ENCODE data around the gene HNRNPM.
A peak's percentile ranks its signal among the peaks of the same experiment; 100 is the strongest.
"Not testable (repeated sequence)": the region's sequence is repeated elsewhere in the genome, so short reads cannot be mapped to it uniquely, and the experiment has no call there.

Gene HNRNPM

DNA sequence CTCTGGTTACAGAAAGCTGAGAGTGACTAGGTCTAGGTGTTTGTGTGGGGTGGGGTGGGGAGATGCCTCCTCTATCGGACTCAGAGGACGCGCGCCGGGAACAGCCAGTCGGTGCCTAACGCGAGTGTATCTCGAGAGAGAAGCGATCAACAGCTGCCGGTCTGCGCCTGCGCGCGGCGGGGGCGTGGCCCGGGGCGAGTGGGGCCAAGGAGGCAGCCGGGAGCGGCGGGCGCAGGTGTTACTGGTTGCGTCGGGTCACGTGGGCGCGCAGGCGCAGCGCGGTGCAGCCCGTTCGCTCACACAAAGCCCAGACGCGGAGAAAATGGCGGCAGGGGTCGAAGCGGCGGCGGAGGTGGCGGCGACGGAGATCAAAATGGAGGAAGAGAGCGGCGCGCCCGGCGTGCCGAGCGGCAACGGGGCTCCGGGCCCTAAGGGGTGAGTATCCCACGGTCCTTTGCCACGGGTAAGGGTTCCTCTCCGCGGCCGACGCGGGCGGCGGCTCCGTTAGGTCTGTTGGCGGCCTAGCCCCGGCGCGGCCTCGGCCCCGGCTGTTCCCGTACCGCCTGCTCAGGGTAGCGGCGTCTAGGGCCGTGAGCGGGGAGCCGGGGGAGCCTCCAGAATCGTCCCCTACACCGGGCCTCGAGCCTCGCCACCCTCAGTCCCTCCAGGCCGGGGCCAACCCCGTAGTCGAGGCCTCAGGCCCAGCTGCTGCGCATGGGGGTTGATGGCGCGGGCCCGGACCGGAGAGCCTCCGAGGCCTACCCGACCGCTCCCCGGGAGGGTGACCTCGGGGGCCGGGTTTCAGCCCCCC, at the start of gene HNRNPM:
TSS of gene HNRNPM (plus strand) at position 299 of the 811 bp plus-strand sequence. CDS start at position 323, 24 bp downstream.
- peak; percentile 96 for DNase-seq

DNA sequence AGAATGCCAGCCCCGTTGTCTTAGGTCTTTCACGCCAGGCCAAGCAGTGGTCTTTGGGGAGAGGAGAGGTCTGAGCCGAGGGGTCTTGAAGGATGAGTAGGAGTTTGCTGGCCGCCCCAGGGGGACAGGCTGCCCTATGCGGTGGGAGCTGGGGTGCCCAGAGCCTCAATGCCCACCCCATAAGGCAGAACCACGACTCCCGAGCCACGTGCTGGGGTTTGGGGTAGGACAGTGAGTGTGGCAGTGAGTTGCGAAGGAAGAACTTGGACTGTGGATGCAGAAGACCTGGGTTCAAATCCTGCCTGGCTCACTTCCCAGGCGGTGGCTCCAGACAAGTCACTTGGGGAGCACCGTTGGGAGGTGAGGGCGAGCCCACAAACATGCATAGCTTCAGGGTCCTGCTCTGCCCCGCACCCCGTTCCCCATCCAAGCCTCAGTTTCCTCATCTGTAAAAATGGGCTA, 49.1 kb upstream of the HNRNPM start:
- no peak for DNase-seq

- no peak for DNase-seq
Observed at GRCh38 chr19:8396185-8396562, 48.6 kb upstream of the HNRNPM start.

- DNase-seq: peak; percentile 35 to 67
Observed at GRCh38 chr19:8396563-8397203, 48.1 kb upstream of the HNRNPM start.

DNA sequence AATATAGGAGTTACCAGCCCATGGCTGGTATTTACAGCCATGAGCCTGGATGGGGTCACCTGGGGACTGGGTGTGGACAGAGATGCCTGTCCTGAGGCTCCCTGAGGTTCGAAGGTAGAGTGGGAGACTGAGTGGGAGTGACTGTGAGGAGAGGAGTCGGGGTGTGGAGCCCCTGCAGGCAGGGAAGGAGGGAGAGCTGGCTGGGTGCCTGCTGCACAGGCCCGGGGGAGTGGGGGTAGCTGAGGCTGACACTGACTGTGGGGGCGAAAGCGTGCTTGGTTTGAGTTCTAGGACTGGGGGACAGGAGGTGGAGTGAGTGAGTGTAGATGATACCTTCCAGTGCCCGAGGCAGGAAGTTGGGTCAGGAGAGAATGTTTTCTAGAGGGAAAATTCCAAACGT, 47.5 kb upstream of the HNRNPM start:
- DNase-seq: no peak

DNA sequence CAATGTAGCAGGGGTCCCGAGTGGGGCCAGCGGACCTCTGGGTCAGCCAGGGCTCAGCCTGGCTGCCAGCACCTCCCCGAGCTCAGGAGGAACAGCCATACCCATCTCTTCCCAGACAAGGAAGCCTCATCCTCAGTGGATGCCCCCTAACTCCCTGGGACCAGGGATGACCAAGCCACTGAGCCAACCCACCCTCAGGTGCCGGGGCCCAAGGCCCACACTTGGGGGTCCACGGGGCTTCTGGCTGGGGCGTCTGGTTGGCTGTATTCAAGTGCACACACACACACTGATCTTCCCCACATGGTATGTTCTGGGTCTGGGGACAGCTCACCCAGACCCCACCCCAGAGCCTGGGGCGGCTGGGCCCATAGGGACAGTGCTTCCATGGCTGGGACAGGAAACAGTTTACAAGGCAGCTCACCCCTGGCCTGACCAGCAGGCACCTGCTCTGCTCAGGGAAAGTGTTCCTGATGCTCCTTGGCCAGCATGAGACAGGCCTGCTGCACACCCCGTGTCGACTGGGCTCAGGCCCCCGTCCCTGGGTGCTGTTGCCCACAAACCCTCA, 46.9 kb upstream of the HNRNPM start:
- DNase-seq: no peak

- no peak for DNase-seq
Observed at GRCh38 chr19:8398311-8398771, 46.4 kb upstream of the HNRNPM start.

DNA sequence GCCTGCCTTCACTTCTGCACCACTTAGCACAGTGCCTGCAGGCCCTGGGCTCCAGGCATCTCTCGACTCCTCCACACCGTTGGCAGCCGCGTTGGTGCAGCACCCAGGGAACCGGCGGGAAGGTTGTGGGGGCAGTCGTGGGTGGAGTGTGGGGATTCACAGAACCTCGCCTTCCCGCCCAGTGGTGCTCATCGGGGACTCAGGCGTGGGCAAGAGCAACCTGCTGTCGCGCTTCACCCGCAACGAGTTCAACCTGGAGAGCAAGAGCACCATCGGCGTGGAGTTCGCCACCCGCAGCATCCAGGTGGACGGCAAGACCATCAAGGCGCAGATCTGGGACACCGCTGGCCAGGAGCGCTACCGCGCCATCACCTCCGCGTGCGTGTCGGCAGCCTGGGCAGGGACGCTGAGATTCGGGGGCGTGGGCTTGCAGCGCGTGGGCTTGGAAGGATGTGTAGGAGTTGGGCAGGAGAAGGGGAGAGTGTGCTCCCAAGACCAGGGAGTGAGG, 45.0 kb upstream of the HNRNPM start:
- DNase-seq: no peak

DNA sequence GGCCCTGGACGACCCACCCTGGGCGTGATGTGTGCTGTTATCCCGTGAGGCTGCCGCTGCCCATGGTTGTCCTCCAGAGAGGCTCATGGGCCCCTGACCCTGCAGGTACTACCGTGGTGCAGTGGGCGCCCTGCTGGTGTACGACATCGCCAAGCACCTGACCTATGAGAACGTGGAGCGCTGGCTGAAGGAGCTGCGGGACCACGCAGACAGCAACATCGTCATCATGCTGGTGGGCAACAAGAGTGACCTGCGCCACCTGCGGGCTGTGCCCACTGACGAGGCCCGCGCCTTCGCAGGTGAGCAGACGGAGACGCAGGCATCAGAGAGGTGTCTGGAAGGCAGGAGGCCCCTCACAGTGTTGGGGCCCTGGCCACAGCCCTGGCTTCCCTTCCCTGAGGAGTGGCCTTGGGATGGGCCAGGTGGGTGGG, 42.8 kb upstream of the HNRNPM start:
- no peak for DNase-seq

DNA sequence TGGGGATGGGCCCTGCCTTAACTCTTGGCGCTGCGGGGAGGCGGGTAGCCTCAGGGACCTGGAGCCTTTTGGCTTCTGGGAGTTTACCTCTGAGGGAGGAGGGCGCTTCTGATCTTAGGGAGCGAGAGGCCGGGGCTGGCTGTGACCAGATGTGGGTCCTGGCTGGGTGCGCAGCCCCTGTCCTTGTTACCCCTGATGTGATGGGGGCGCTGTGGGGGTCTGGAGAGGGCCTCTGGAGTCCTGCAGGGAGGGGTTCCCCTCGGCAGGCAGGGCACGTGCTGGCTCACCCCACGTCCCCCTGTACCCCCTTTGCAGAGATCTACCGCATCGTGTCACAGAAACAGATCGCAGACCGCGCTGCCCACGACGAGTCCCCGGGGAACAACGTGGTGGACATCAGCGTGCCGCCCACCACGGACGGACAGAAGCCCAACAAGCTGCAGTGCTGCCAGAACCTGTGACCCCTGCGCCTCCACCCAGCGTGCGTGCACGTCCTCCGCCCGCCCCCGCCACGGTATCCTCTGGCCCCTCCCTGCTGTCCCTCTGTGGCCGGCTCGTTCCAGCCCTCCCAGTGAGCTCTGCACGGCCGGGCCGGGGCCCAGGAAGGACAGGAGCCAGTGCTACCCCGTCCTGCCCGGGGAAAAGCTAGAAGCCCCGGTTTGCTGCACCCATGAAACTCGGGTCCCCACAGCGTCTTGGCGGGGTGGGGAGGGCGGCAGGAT, 41.5 kb upstream of the HNRNPM start:
- DNase-seq: no peak

GRCh38 chr19:8403820-8404109, 41.0 kb upstream of the HNRNPM start:
- no peak for DNase-seq

- DNase-seq: no peak
Observed at GRCh38 chr19:8404391-8405151, 40.2 kb upstream of the HNRNPM start.

DNA sequence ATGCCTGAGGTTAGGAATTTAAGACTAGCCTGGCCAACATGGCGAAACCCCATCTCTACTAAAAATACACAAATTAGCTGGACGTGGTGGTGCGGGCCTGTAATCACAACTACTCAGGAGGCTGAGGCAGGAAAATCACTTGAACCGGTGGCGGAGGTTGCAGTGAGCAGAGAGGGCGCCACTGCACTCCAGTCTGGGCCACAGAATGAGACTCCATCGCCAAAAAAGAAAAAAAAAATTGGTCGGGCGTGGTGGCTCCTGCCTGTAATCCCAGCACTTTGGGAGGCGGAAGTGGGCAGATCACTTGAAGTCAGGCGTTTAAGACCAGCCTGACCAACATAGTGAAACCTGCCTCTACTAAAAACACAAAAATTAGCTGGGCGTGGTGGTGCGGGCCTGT, 34.1 kb upstream of the HNRNPM start:
- not testable (repeated sequence) for DNase-seq

DNA sequence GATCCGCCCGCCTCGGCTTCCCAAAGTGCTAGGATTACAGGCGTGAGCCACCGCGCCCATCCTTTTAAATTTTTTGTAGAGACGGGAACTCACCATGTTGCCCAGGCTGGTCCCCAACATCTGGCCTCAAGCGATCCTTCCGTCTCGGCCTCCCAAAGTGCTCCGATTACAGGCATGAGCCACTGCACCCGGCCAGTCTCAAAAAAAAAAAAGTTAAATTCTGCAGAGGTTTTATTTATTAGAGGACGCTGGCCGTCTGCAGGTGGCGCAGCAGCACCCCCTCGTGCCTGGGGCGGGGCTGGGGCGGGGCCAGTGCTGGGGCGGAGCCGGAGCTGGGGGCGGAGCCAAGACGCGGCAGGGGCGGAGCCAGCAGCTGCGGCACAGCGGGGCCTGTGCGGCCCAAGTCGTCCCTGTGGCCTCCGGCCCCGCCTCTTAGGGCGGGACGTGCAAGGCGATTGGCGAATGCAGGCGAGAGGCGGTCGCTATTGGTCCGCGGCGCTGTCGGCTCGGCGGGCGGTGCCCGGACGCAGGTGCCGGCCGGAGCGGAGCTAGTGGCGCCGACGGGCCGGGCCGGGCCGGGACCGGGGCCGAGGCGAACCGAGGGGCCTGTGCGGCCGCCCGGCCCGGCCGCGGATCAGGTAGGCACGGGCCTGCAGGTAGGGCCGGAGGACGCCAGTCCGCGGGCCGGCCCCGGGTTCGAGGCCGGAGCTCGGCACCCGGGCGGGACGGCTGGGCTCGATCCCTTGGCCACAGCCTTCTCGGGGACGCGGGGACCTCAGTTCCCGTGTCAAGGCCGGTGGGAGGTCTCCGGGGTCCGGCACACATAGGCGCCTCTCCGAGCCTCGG, 31.8 kb upstream of the HNRNPM start, which contains the start of gene MARCHF2:
TSS of gene MARCHF2 (plus strand) at position 523 of the 846 bp plus-strand sequence. CDS start 8,536 bp downstream, outside the sequence.
- DNase-seq: peak; percentile 89 to 91

GRCh38 chr19:8413629-8413995, 31.2 kb upstream of the HNRNPM start:
- DNase-seq: no peak

- DNase-seq: no peak
Observed at GRCh38 chr19:8416796-8417195, 28.0 kb upstream of the HNRNPM start.

GRCh38 chr19:8421484-8422461, 23.0 kb upstream of the HNRNPM start:
- no peak for DNase-seq

- DNase-seq: peak; percentile 42 to 77
Observed at GRCh38 chr19:8423817-8424223, 21.0 kb upstream of the HNRNPM start.

DNA sequence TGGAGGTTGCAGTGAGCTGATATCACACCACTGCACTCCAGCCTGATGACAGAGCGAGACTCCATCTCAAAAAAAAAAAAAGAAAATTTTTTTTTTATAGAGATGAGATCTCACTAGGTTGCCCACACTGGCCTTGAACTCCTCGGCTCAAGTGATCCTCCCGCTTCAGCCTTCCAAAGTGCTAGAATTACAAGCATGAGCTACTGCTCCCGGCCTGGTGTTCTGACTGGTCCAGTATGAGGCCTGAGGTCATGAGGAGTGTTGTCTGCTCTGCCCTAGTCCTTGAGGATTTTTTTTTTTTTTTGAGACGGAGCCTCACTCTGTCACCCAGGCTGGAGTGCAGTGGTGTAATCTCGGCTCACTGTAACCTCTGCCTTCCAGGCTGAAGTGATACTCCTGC, 19.4 kb upstream of the HNRNPM start:
- DNase-seq: not testable (repeated sequence)

DNA sequence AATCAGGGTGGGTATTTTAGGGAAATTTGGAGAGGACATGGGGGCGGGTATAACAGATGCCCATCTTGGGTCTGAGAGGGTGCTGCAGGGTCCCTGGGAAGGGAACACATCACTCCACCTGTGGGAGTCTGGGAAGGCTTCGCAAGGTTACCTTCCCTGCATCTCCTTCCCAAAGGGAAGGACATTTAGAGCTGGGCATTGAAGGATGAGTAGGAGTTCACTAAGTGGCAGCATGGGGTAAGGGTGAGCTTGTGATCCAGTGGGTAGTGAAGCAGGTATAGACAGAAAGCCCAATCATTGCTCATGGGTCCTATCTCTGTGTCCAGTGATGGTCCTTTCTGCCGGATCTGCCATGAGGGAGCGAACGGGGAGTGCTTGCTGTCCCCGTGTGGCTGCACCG, 18.5 kb upstream of the HNRNPM start:
- no peak for DNase-seq
